ENCODE data around the gene SLC2A1. TPM values are rescaled to one million over a fixed set of nuclear protein-coding genes. Genes with fewer than 3 reads are reported as not detected.

The SLC2A1 gene
- total and polyA plus RNA-seq, 9 of the 15 experiments (the other 6 are each of a cell fraction or from before 2014, with no cell fraction given): 12.6 to 153 (median 48.0) TPM

GRCh38 chr1:42963378-42964043, 4.8 kb upstream of the SLC2A1 start (continued):
- TF ChIP-seq PRPF4 (IDR thresholded peaks at IDR 0.05; ENCODE audit: insufficient read depth, low read depth, low read length, poor library complexity, severe bottlenecking) (no peak), ELK3 (CRISPR knock-in tag; IDR thresholded peaks at IDR 0.05) (no peak), SNIP1 (IDR thresholded peaks at IDR 0.05; ENCODE audit: low read depth) (no peak; the same call in 1 of the 2 replicates), C11orf30 (IDR thresholded peaks at IDR 0.05; ENCODE audit: low read depth) (peak; percentile 93), MTA2 (IDR thresholded peaks at IDR 0.05; ENCODE audit: low read depth) (peak; percentile 97), ETS1 (conservative IDR thresholded peaks at IDR 0.05; ENCODE audit: control insufficient read depth, low read depth, low read length) (peak; percentile 83; the same call in 1 of the 2 replicates), THRB (CRISPR knock-in tag; conservative IDR thresholded peaks at IDR 0.05) (no peak), EZH2 (IDR thresholded peaks at IDR 0.05; ENCODE audit: borderline replicate concordance, low read depth, low read length) (no peak; the same call in 1 of the 2 replicates), CBX8 (IDR thresholded peaks at IDR 0.05; ENCODE audit: borderline replicate concordance, extremely low read depth, low read depth, low read length, poor library complexity, severe bottlenecking) (no peak), ZNF174 (CRISPR knock-in tag; IDR thresholded peaks at IDR 0.05) (no peak), GTF2A2 (tag; IDR thresholded peaks at IDR 0.05) (no peak), SRSF1 (IDR thresholded peaks at IDR 0.05; ENCODE audit: low read depth, low read length) (no peak), HES1 (IDR thresholded peaks at IDR 0.05; ENCODE audit: low read depth) (peak; percentile 79), ZNF740 (CRISPR knock-in tag; IDR thresholded peaks at IDR 0.05) (0 out of 2 replicates have a peak, but pooled peaks have one; percentile 19), ZNF740 (tag; IDR thresholded peaks at IDR 0.05) (no peak), ZFP30 (CRISPR knock-in tag; IDR thresholded peaks at IDR 0.05; ENCODE audit: borderline replicate concordance) (no peak), ZNF444 (CRISPR knock-in tag; IDR thresholded peaks at IDR 0.05) (peak; percentile 58; the same call in 1 of the 2 replicates), MAFK (IDR thresholded peaks at IDR 0.05; ENCODE audit: low read length) (peak; percentile 87), ILK (tag; IDR thresholded peaks at IDR 0.05; ENCODE audit: borderline replicate concordance, low read depth) (no peak), CTCF (IDR thresholded peaks at IDR 0.05 in 2 of 3, conservative IDR thresholded peaks at IDR 0.05 in 1 of 3; ENCODE audit: insufficient read depth in 2 of 3, low read depth in 1 of 3, low read length in 3 of 3) (0 out of 6 replicates have a peak, but pooled peaks of 1 of the 3 experiments have one; percentile 6)
